ENCODE data around the gene TCF4. TPM values are rescaled to one million over a fixed set of nuclear protein-coding genes. Genes with fewer than 3 reads are reported as not detected.

Gene TCF4
- total RNA-seq, 4 donors from 2014 or later: 114 to 190 (median 132) TPM

- Histone ChIP-seq H3K27me3 (no peaks in the 10 kb centered on the region), H3K4me3 (replicated peaks in 1 of 3) (no peak overlapping the region), H3K4me1 (no peaks in the 10 kb centered on the region), H3K36me3 (no peaks in the 10 kb centered on the region), H3K27ac (no peak overlapping the region), H3K9me3 (no peaks in the 10 kb centered on the region)
- intact Hi-C loops (cut with DNase I): no loop called here
- 80 to 83% methylated on average over 4 of the region's 4 CpGs for WGBS, 2 donors
- DNase-seq: no peak
- TF ChIP-seq POLR2A (IDR thresholded peaks at IDR 0.05): no peak
- TF ChIP-seq CTCF (IDR thresholded peaks at IDR 0.05): no peak
Observed at GRCh38 chr18:55466789-55467188, 121.2 kb downstream of the TCF4 start.

GRCh38 chr18:55465313-55465712 lies 122.7 kb downstream of the TCF4 start:
- Histone ChIP-seq H3K27ac (no peak overlapping the region), H3K4me1 (no peaks in the 10 kb centered on the region), H3K27me3 (no peaks in the 10 kb centered on the region), H3K36me3 (no peaks in the 10 kb centered on the region), H3K4me3 (replicated peaks in 1 of 3) (no peak overlapping the region), H3K9me3 (no peaks in the 10 kb centered on the region)
- WGBS, 2 donors: 77 to 96% methylated on average over 2 of the region's 2 CpGs
- no peak for TF ChIP-seq CTCF (IDR thresholded peaks at IDR 0.05)
- no peak for TF ChIP-seq POLR2A (IDR thresholded peaks at IDR 0.05)
- intact Hi-C loops (cut with DNase I): no loop called here
- DNase-seq: no peak

- Histone ChIP-seq H3K4me3 (replicated peaks in 1 of 3) (no peak overlapping the region), H3K9me3 (no peaks in the 10 kb centered on the region), H3K36me3 (no peaks in the 10 kb centered on the region), H3K27ac (no peak overlapping the region), H3K4me1 (no peaks in the 10 kb centered on the region), H3K27me3 (no peaks in the 10 kb centered on the region)
- intact Hi-C loops (cut with DNase I): no loop called here
- TF ChIP-seq POLR2A (IDR thresholded peaks at IDR 0.05) (no peak), CTCF (IDR thresholded peaks at IDR 0.05) (no peak)
- no peak for DNase-seq
- 88 to 90% methylated on average over 4 of the region's 4 CpGs for WGBS, 2 donors
Observed at GRCh38 chr18:55464581-55464980, 123.4 kb downstream of the TCF4 start.

GRCh38 chr18:55462652-55463051 lies 125.3 kb downstream of the TCF4 start:
- H3K36me3 ChIP-seq: no peaks in the 10 kb centered on the region
- no peaks in the 10 kb centered on the region for H3K27me3 ChIP-seq
- H3K4me3 ChIP-seq (replicated peaks in 1 of 3): no peak overlapping the region
- no peaks in the 10 kb centered on the region for H3K9me3 ChIP-seq
- TF ChIP-seq CTCF (IDR thresholded peaks at IDR 0.05) (no peak), POLR2A (IDR thresholded peaks at IDR 0.05) (no peak)
- intact Hi-C loops (cut with DNase I): no loop called here
- H3K27ac ChIP-seq: no peak overlapping the region
- DNase-seq: no peak
- 80 to 96% methylated on average over 1 of the region's 1 CpG for WGBS, 2 donors
- H3K4me1 ChIP-seq: no peaks in the 10 kb centered on the region

- no peaks in the 10 kb centered on the region for H3K9me3 ChIP-seq
- no peak for DNase-seq
- no peaks in the 10 kb centered on the region for H3K36me3 ChIP-seq
- H3K27me3 ChIP-seq: no peaks in the 10 kb centered on the region
- TF ChIP-seq CTCF (IDR thresholded peaks at IDR 0.05) (no peak), POLR2A (IDR thresholded peaks at IDR 0.05) (no peak)
- intact Hi-C loops (cut with DNase I): no loop called here
- no peak overlapping the region for H3K27ac ChIP-seq
- WGBS, 2 donors: 91 to 93% methylated on average over 4 of the region's 4 CpGs
- no peak overlapping the region for H3K4me3 ChIP-seq (replicated peaks in 1 of 3)
- no peaks in the 10 kb centered on the region for H3K4me1 ChIP-seq
Observed at GRCh38 chr18:55461848-55462247, 126.1 kb downstream of the TCF4 start.
